OCI-LY1 (cell line): ENCODE results near the gene TTLL11.

Source experiments
- H2AFZ ChIP-seq: fragments of 200-600 bp; sonication (generic), shearing (Covaris generic); 2 replicates; pipeline ENCODE4 v1.6.0; 2014; ENCODE audit warnings: antibody characterized with exemption, mild to moderate bottlenecking, low read length
- H3F3A ChIP-seq: fragments of 200-600 bp; sonication (generic), shearing (Covaris generic); 2 replicates; pipeline ENCODE4 v1.6.0; 2014; ENCODE audit warnings: mild to moderate bottlenecking, antibody characterized with exemption, low read length, moderate library complexity; ENCODE audit not compliant: insufficient read depth
- H3K27ac ChIP-seq: fragments of 200-600 bp; sonication (generic); 2 replicates; pipeline ENCODE4 v1.5.1; 2014; ENCODE audit warnings: low read length, mixed run types, mild to moderate bottlenecking, low read depth; ENCODE audit not compliant: poor library complexity, severe bottlenecking
- H3K27me3 ChIP-seq: fragments of 200-600 bp; sonication (generic); 2 replicates; pipeline ENCODE4 v1.6.0; 2014; ENCODE audit warnings: antibody characterized with exemption, mild to moderate bottlenecking, low read length, moderate library complexity; ENCODE audit not compliant: insufficient read depth
- H3K36me3 ChIP-seq: fragments of 200-600 bp; sonication (generic); 2 replicates; pipeline ENCODE4 v1.6.1; 2014; ENCODE audit warnings: mild to moderate bottlenecking, antibody characterized with exemption, low read length, moderate library complexity, mixed read lengths; ENCODE audit not compliant: insufficient read depth
- H3K4me1 ChIP-seq: fragments of 200-600 bp; sonication (generic); 2 replicates; pipeline ENCODE4 v1.5.1; 2014; ENCODE audit warnings: mild to moderate bottlenecking, low read length, moderate library complexity; ENCODE audit not compliant: insufficient read depth, severe bottlenecking
- H3K4me2 ChIP-seq: fragments of 200-600 bp; sonication (generic), shearing (Covaris generic); 2 replicates; pipeline ENCODE4 v1.6.1; 2014; ENCODE audit warnings: low read length
- H3K4me3 ChIP-seq: fragments of 200-600 bp; sonication (generic); 2 replicates; pipeline ENCODE4 v1.5.1; 2014; ENCODE audit warnings: low read length, low read depth, mild to moderate bottlenecking, mixed read lengths; ENCODE audit not compliant: poor library complexity, severe bottlenecking
- H3K79me2 ChIP-seq: fragments of 200-600 bp; shearing (Covaris generic); 2 replicates; pipeline ENCODE4 v1.6.1; 2016; ENCODE audit warnings: mixed run types, low read length, mixed read lengths; ENCODE audit not compliant: insufficient read depth
- H3K9ac ChIP-seq: fragments of 200-600 bp; sonication (generic), shearing (Covaris generic); 2 replicates; pipeline ENCODE4 v1.6.1; 2014; ENCODE audit warnings: mild to moderate bottlenecking, low read length, mixed read lengths
- H3K9me2 ChIP-seq: fragments of 200-600 bp; sonication (generic), shearing (Covaris generic); 2 replicates; pipeline ENCODE4 v1.6.1; 2014; ENCODE audit warnings: low read depth, mild to moderate bottlenecking, low read length, mixed read lengths
- H3K9me3 ChIP-seq: fragments of 200-600 bp; shearing (Covaris generic); 2 replicates; pipeline ENCODE4 v1.6.1; 2014; ENCODE audit warnings: low read length, mixed read lengths
- H4K20me1 ChIP-seq: fragments of 200-600 bp; sonication (generic), shearing (Covaris generic); 2 replicates; pipeline ENCODE4 v1.6.0; 2016; ENCODE audit warnings: mild to moderate bottlenecking, low read length; ENCODE audit not compliant: insufficient read depth
- CTCF ChIP-seq: fragments of 200-600 bp; sonication (generic), shearing (Covaris generic); IDR thresholded peaks from 2 replicates; pipeline ENCODE4 v1.5.1; 2017; ENCODE audit warnings: mild to moderate bottlenecking, antibody characterized with exemption, low read length, moderate library complexity, mixed read lengths
- EZH2 ChIP-seq: fragments of 200-600 bp; sonication (generic), shearing (Covaris generic); IDR thresholded peaks from 2 replicates; pipeline ENCODE4 v1.8.0; 2017; ENCODE audit warnings: borderline replicate concordance, mixed run types, mild to moderate bottlenecking, antibody characterized with exemption, low read length, moderate library complexity, mixed read lengths

Gene TTLL11

DNA sequence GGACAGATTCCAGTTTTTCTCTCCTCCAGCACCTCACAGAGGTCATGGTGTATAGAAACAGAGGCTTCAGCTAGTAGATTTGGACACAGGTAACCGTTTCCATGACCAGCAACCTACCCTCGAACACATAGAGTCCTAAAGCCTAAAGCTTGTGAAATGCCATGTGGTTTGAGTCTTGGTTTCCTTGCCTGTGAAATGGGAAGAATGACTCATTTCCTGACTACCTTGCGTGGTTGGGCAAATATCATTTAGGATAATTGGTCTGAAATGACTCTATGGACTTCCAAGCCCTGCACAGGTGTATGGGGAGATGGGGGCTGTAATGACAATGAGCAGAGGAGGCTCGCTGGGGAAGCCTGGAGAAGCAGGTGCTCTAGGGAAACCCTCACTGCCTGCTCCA lies 134.6 kb downstream of the TTLL11 start:
- H3K36me3 ChIP-seq, result no peaks in the 10 kb centered on the region
- H3K9ac ChIP-seq, result no peak overlapping the region; the same call in 1 of the 2 replicates
- H2AFZ ChIP-seq, result no peak overlapping the region
- H3K4me3 ChIP-seq, result no peak overlapping the region
- H3K4me2 ChIP-seq, result no peak overlapping the region
- H3K27ac ChIP-seq, result peak overlapping the region; percentile 33
- peaks cover 60% of the 10 kb centered on the region for H3K4me1 ChIP-seq
- no peaks in the 10 kb centered on the region for H3K79me2 ChIP-seq
- peaks cover 5% of the 10 kb centered on the region; the same call in 1 of the 2 replicates for H3F3A ChIP-seq
- no peaks in the 10 kb centered on the region for H3K9me3 ChIP-seq
- no peaks in the 10 kb centered on the region for H4K20me1 ChIP-seq
- TF ChIP-seq CTCF (no peak), EZH2 (no peak)
- H3K27me3 ChIP-seq, result no peaks in the 10 kb centered on the region
- no peaks in the 10 kb centered on the region for H3K9me2 ChIP-seq

GRCh38 chr9:121956808-121957207 lies 136.3 kb downstream of the TTLL11 start:
- H3K9me2 ChIP-seq, result no peaks in the 10 kb centered on the region
- no peaks in the 10 kb centered on the region for H3K9me3 ChIP-seq
- no peaks in the 10 kb centered on the region for H3K27me3 ChIP-seq
- no peak overlapping the region; the same call in 1 of the 2 replicates for H3K9ac ChIP-seq
- H2AFZ ChIP-seq, result no peak overlapping the region
- H3K4me3 ChIP-seq, result no peak overlapping the region
- peak overlapping the region; percentile 92 for H3K27ac ChIP-seq
- peaks cover 5% of the 10 kb centered on the region; the same call in 1 of the 2 replicates for H3F3A ChIP-seq
- no peaks in the 10 kb centered on the region for H4K20me1 ChIP-seq
- H3K4me1 ChIP-seq, result peaks cover 69% of the 10 kb centered on the region
- H3K4me2 ChIP-seq, result no peak overlapping the region
- H3K79me2 ChIP-seq, result no peaks in the 10 kb centered on the region
- TF ChIP-seq CTCF (no peak), EZH2 (no peak)
- H3K36me3 ChIP-seq, result no peaks in the 10 kb centered on the region

DNA sequence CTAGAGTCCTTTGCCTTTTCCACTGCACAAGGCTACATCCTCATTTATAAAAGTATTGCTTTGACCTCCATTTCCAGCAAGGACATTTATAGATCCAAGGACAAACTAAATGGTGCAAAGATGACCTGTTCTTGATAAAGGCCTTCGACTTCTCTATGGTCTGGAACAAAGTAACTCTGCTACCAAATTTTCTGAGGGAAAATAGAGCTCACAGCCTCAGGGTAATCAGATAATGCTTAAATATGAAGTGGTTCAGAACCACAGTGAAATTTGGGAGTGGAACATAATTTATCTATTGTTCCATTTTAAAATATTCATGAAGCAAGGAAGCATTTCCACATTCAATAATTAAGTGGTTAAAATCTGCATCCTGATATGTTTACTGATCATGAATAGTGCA lies 137.5 kb downstream of the TTLL11 start:
- H3K4me2 ChIP-seq, result peak overlapping the region; percentile 27; the same call in 1 of the 2 replicates
- TF ChIP-seq EZH2 (no peak), CTCF (no peak)

More for the DNA sequence above, 137.5 kb downstream of the TTLL11 start:
- H3K9ac ChIP-seq, result peak overlapping the region; percentile 59; the same call in 1 of the 2 replicates
- no peaks in the 10 kb centered on the region for H3K27me3 ChIP-seq
- H3K9me3 ChIP-seq, result no peaks in the 10 kb centered on the region
- H3K27ac ChIP-seq, result peak overlapping the region; percentile 92
- H3K4me1 ChIP-seq, result peaks cover 75% of the 10 kb centered on the region
- H3K4me3 ChIP-seq, result no peak overlapping the region
- no peaks in the 10 kb centered on the region for H3K79me2 ChIP-seq
- H3K9me2 ChIP-seq, result no peaks in the 10 kb centered on the region
- no peaks in the 10 kb centered on the region for H3K36me3 ChIP-seq
- no peak overlapping the region for H2AFZ ChIP-seq
- H3F3A ChIP-seq, result peaks cover 5% of the 10 kb centered on the region; the same call in 1 of the 2 replicates
- no peaks in the 10 kb centered on the region for H4K20me1 ChIP-seq
